H9 (cell line): ENCODE results near the gene SLCO1C1. TPM values are rescaled to one million over a fixed set of nuclear protein-coding genes. Genes with fewer than 3 reads are reported as not detected.

Source experiments
- DNase-seq: peaks from one replicate; pipeline ENCODE4 v3.0.0-alpha.2; 2017
- H2AFZ ChIP-seq: one replicate; pipeline ENCODE4 v1.6.1; 2013; ENCODE audit warnings: mild to moderate bottlenecking, low read length, control low read depth, moderate library complexity
- H2AK5ac ChIP-seq: 2 replicates; pipeline ENCODE4 v1.6.1; 2013; ENCODE audit warnings: low read length, control low read depth, mixed read lengths; ENCODE audit not compliant: insufficient read length
- H2BK120ac ChIP-seq: one replicate; pipeline ENCODE4 v1.6.1; 2013; ENCODE audit warnings: low read depth, mild to moderate bottlenecking, low read length, control low read depth, inconsistent platforms; ENCODE audit not compliant: poor library complexity, severe bottlenecking
- H2BK12ac ChIP-seq: 2 replicates; pipeline ENCODE4 v1.6.1; 2013; ENCODE audit warnings: low read length, control low read depth, mixed read lengths, low read depth; ENCODE audit not compliant: insufficient read length
- H2BK15ac ChIP-seq: 2 replicates; pipeline ENCODE4 v1.6.1; 2013; ENCODE audit warnings: low read depth, low read length, control low read depth
- H2BK20ac ChIP-seq: one replicate; pipeline ENCODE4 v1.6.1; 2013; ENCODE audit warnings: low read depth, mild to moderate bottlenecking, low read length, control low read depth, inconsistent platforms; ENCODE audit not compliant: poor library complexity, severe bottlenecking
- H2BK5ac ChIP-seq: 2 replicates; pipeline ENCODE4 v1.6.1; 2013; ENCODE audit warnings: low read length, control low read depth, mixed read lengths; ENCODE audit not compliant: insufficient read length
- H3K14ac ChIP-seq: 2 replicates; pipeline ENCODE4 v1.6.1; 2013; ENCODE audit warnings: low read length, control low read depth; ENCODE audit not compliant: insufficient read depth
- H3K18ac ChIP-seq: 2 replicates; pipeline ENCODE4 v1.6.1; 2013; ENCODE audit warnings: low read depth, mild to moderate bottlenecking, mixed read lengths, low read length, control low read depth; ENCODE audit not compliant: insufficient read length
- H3K23ac ChIP-seq: 2 replicates; pipeline ENCODE4 v1.6.1; 2013; ENCODE audit warnings: low read length, control low read depth, mixed read lengths, low read depth; ENCODE audit not compliant: insufficient read length
- H3K23me2 ChIP-seq: 2 replicates; pipeline ENCODE4 v1.6.1; 2013; ENCODE audit warnings: low read depth, mild to moderate bottlenecking, mixed read lengths, low read length, control low read depth; ENCODE audit not compliant: insufficient read length, poor library complexity, severe bottlenecking
- H3K27ac ChIP-seq: 2 replicates; pipeline ENCODE4 v1.5.1; 2013; ENCODE audit warnings: low read length, control low read depth, mixed read lengths, low read depth; ENCODE audit not compliant: insufficient read length
- H3K27me3 ChIP-seq: 2 replicates; pipeline ENCODE4 v1.6.1; 2013; ENCODE audit warnings: low read length, control low read depth, inconsistent platforms; ENCODE audit not compliant: insufficient read depth
- H3K4ac ChIP-seq: 2 replicates; pipeline ENCODE4 v1.6.1; 2013; ENCODE audit warnings: low read depth, mild to moderate bottlenecking, control low read depth, inconsistent platforms, low read length, moderate library complexity
- H3K4me1 ChIP-seq: 2 replicates; pipeline ENCODE4 v1.6.1; 2013; ENCODE audit warnings: low read length, control low read depth, inconsistent platforms; ENCODE audit not compliant: insufficient read depth
- H3K4me2 ChIP-seq: 2 replicates; pipeline ENCODE4 v1.6.1; 2013; ENCODE audit warnings: low read length, control low read depth, mixed read lengths; ENCODE audit not compliant: insufficient read length, insufficient read depth
- H3K56ac ChIP-seq: 2 replicates; pipeline ENCODE4 v1.6.1; 2013; ENCODE audit warnings: low read depth, mild to moderate bottlenecking, mixed read lengths, low read length, control low read depth; ENCODE audit not compliant: insufficient read length
- H3K79me1 ChIP-seq: 2 replicates; pipeline ENCODE4 v1.6.1; 2013; ENCODE audit warnings: low read depth, mild to moderate bottlenecking, moderate library complexity, low read length, control low read depth, inconsistent platforms; ENCODE audit not compliant: insufficient read depth, poor library complexity, severe bottlenecking
- H3K79me2 ChIP-seq: 2 replicates; pipeline ENCODE4 v1.6.1; 2013; ENCODE audit warnings: low read length, control low read depth, inconsistent platforms; ENCODE audit not compliant: insufficient read depth
- H3K9ac ChIP-seq: 2 replicates; pipeline ENCODE4 v1.6.1; 2013; ENCODE audit warnings: low read length, control low read depth, mixed read lengths; ENCODE audit not compliant: insufficient read length; ENCODE audit errors: extremely low read depth
- H3K9me3 ChIP-seq: one replicate; pipeline ENCODE4 v1.6.1; 2013; ENCODE audit warnings: low read depth, low read length, inconsistent platforms; ENCODE audit not compliant: control insufficient read depth
- H3T11ph ChIP-seq: one replicate; pipeline ENCODE4 v1.6.1; 2013; ENCODE audit warnings: mild to moderate bottlenecking, low read length, control low read depth, inconsistent platforms
- H4K20me1 ChIP-seq: one replicate; pipeline ENCODE4 v1.6.1; 2013; ENCODE audit not compliant: control insufficient read depth, insufficient read length, insufficient read depth
- H4K5ac ChIP-seq: 2 replicates; pipeline ENCODE4 v1.6.1; 2013; ENCODE audit warnings: low read depth, mild to moderate bottlenecking, mixed read lengths, low read length, control low read depth; ENCODE audit not compliant: insufficient read length
- H4K8ac ChIP-seq: replicated peaks from 2 replicates; pipeline ENCODE4 v1.6.1; 2013; ENCODE audit warnings: low read length, control low read depth, mixed read lengths, low read depth; ENCODE audit not compliant: insufficient read length
- H4K91ac ChIP-seq: 2 replicates; pipeline ENCODE4 v1.6.1; 2013; ENCODE audit warnings: low read depth, mild to moderate bottlenecking, moderate library complexity, mixed read lengths, low read length, control low read depth; ENCODE audit not compliant: insufficient read length
- H3K27ac Mint-ChIP-seq, 3 experiments: 2 replicates in 2 of 3; 3 replicates in 1 of 3; pipeline ENCODE4 v1.8.0; 2020 to 2021; ENCODE audit warnings: mixed read lengths in 3 of 3, mild to moderate bottlenecking in 1 of 3, moderate library complexity in 1 of 3
- H3K27me3 Mint-ChIP-seq: 2 replicates; pipeline ENCODE4 v1.8.0; 2021; ENCODE audit warnings: low read depth, mild to moderate bottlenecking, moderate library complexity, mixed read lengths
- H3K36me3 Mint-ChIP-seq, 3 experiments: 2 replicates in 2 of 3; 3 replicates in 1 of 3; pipeline ENCODE4 v1.8.0; 2020 to 2021; ENCODE audit warnings: low read depth in 3 of 3, mixed read lengths in 3 of 3; ENCODE audit not compliant: insufficient read depth in 1 of 3
- H3K4me1 Mint-ChIP-seq, 2 experiments: 2 replicates each; pipeline ENCODE4 v1.8.0; 2020; ENCODE audit warnings: mixed read lengths in 2 of 2
- H3K4me3 Mint-ChIP-seq, 2 experiments: 2 replicates in 1 of 2; 3 replicates in 1 of 2; pipeline ENCODE4 v1.8.0; 2020 to 2021; ENCODE audit warnings: mild to moderate bottlenecking in 2 of 2, mixed read lengths in 2 of 2, moderate library complexity in 1 of 2
- H3K9me3 Mint-ChIP-seq, 2 experiments: 2 replicates in 1 of 2; 3 replicates in 1 of 2; pipeline ENCODE4 v1.8.0; 2020; ENCODE audit warnings: mild to moderate bottlenecking in 2 of 2, mixed read lengths in 2 of 2, moderate library complexity in 1 of 2
- whole genome bisulfite sequencing: extraction: QIAGEN DNeasy Blood & Tissue Kit; methylation state at CpG from one replicate; pipeline ENCODE4 v1.1.7; 2013; ENCODE audit warnings: missing lambda C conversion rate, low lambda C conversion rate, mixed read lengths; ENCODE audit not compliant: insufficient read length; ENCODE audit errors: extremely low coverage; 5-methylcytosine and 5-hydroxymethylcytosine counted together
- total RNA-seq: library from RNA; stranded (reverse); gene quantifications from 2 replicates; pipeline ENCODE4 v1.2.1, GENCODE V29; 2021
- TF ChIP-seq, protein P1 (sequence below): fragments of 200-600 bp; sonication (generic); conservative IDR thresholded peaks from 3 replicates; pipeline ENCODE4 v1.8.0; 2021; ENCODE audit warnings: antibody characterized with exemption, mild to moderate bottlenecking

SLCO1C1 gene
- total RNA-seq, 1 experiment from 2014 or later = not detected

GRCh38 chr12:20696181-20696905 lies 1.2 kb downstream of the SLCO1C1 start:
- Histone ChIP-seq H2AK5ac (no peak overlapping the region), H4K20me1 (no peaks in the 10 kb centered on the region), H3K56ac (no peak overlapping the region), H2BK120ac (no peak overlapping the region), H4K5ac (no peak overlapping the region), H2BK15ac (no peak overlapping the region), H3K4ac (no peak overlapping the region), H2BK12ac (no peak overlapping the region), H3T11ph (no peak overlapping the region), H3K9ac (no peak overlapping the region), H3K14ac (no peak overlapping the region), H4K91ac (no peak overlapping the region), H2AFZ (no peak overlapping the region), H3K27me3 (no peaks in the 10 kb centered on the region), H3K4me2 (no peak overlapping the region), H2BK20ac (no peak overlapping the region), H3K79me2 (no peaks in the 10 kb centered on the region), H3K79me1 (no peaks in the 10 kb centered on the region), H3K23ac (no peak overlapping the region), H3K27ac (no peak overlapping the region), H3K4me1 (no peaks in the 10 kb centered on the region), H3K9me3 (no peaks in the 10 kb centered on the region), H4K8ac (no peak overlapping the region), H2BK5ac (no peak overlapping the region), H3K23me2 (no peaks in the 10 kb centered on the region), H3K18ac (no peak overlapping the region)
- H3K4me1 Mint-ChIP-seq = peaks cover 24 to 27% of the 10 kb centered on the region in 2 experiments
- DNase-seq = peak; percentile 36
- no peak overlapping the region; a peak in 1 of 5 replicates for H3K4me3 Mint-ChIP-seq
- no peaks in the 10 kb centered on the region for H3K9me3 Mint-ChIP-seq
- H3K27ac Mint-ChIP-seq = peak overlapping the region in 2 of 3 experiments; percentile 83 to 90; a peak in 2 of 7 replicates
- TF ChIP-seq, protein P1, sequence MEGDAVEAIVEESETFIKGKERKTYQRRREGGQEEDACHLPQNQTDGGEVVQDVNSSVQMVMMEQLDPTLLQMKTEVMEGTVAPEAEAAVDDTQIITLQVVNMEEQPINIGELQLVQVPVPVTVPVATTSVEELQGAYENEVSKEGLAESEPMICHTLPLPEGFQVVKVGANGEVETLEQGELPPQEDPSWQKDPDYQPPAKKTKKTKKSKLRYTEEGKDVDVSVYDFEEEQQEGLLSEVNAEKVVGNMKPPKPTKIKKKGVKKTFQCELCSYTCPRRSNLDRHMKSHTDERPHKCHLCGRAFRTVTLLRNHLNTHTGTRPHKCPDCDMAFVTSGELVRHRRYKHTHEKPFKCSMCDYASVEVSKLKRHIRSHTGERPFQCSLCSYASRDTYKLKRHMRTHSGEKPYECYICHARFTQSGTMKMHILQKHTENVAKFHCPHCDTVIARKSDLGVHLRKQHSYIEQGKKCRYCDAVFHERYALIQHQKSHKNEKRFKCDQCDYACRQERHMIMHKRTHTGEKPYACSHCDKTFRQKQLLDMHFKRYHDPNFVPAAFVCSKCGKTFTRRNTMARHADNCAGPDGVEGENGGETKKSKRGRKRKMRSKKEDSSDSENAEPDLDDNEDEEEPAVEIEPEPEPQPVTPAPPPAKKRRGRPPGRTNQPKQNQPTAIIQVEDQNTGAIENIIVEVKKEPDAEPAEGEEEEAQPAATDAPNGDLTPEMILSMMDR = no peak
- no CpG with 5 or more reads among the region's 7 CpGs for WGBS
- H3K36me3 Mint-ChIP-seq = no peaks in the 10 kb centered on the region
- no peaks in the 10 kb centered on the region for H3K27me3 Mint-ChIP-seq
